Measurements from ENCODE around the gene ROR2.

GRCh38 chr9:91723420-91724067 is 226.5 kb downstream of the ROR2 start:
- TF ChIP-seq CTCF (conservative IDR thresholded peaks at IDR 0.05; ENCODE audit: low read length) (no peak), EZH2phosphoT487 (IDR thresholded peaks at IDR 0.05; ENCODE audit: borderline replicate concordance) (no peak)
